ENCODE results near the gene B3GNT9. TPM values are rescaled to one million over a fixed set of nuclear protein-coding genes. Genes with fewer than 3 reads are reported as not detected.

Gene B3GNT9
- total and polyA plus RNA-seq, 2 of the 8 experiments (the other 6 are each of a cell fraction or from before 2014, with no cell fraction given) = 3.5 to 9.0 TPM

DNA sequence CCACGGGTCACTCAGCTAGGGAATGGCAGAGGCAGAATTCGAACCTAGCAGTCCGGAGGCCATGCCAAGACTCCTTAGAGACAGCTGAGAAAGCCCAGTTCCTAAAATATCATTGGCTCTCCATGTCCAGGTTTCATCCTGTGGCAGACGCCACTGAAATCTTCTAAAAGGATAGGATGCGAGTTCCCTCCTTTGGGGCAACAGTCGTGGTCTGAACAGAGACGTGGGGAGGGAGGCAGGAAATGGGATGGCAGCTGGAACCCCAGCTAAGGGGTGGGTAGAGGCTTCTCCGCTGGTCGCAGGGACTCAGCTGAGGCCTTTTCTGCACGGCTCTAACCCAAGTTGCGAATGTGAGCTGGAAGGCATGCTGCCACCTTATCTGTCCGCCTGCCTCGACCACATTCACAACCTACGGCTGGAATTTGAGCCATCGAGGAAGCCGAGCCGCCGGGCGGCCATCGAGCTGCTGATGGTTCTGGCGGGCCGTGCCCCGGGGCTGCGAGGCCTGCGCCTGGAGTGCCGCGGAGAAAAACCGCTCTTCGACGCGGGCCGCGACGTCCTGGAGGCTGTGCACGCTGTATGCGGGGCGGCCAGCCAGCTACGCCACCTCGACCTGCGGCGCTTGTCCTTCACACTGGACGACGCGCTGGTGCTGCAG is 11.8 kb upstream of the B3GNT9 start:
- no peak overlapping the region for H2BK20ac ChIP-seq (ENCODE audit: low read length)
- H3K14ac ChIP-seq (ENCODE audit: insufficient read length) = no peak overlapping the region
- 11% methylated on average over 44 of the region's 44 CpGs; no CpG with 5 or more reads in 1 of the 2 experiments for WGBS, 2 experiments (ENCODE audit: extremely low coverage in 1 of 2, insufficient coverage in 1 of 2, insufficient read length in 1 of 2, insufficient replicate concordance in 2 of 2, low coverage in 1 of 2, low lambda C conversion rate in 2 of 2, missing lambda C conversion rate in 1 of 2)
- peaks cover 2 to 23% of the 10 kb centered on the region in 2 experiments for H4K20me1 ChIP-seq (replicated peaks in 1 of 2; ENCODE audit: control insufficient read depth in 1 of 2, insufficient read depth in 2 of 2, low read length in 2 of 2)
- no peak overlapping the region for H4K8ac ChIP-seq (ENCODE audit: extremely low read depth, insufficient read depth, low read length)
- H3K27ac ChIP-seq (ENCODE audit: low read depth, low read length) = no peak overlapping the region
- no peak overlapping the region for H2BK5ac ChIP-seq (ENCODE audit: low read depth, low read length)
- H3K23ac ChIP-seq (ENCODE audit: insufficient read length) = no peak overlapping the region
- H3K56ac ChIP-seq (replicated peaks; ENCODE audit: insufficient read length, low read depth, low read length) = no peak overlapping the region
- H4K91ac ChIP-seq (replicated peaks; ENCODE audit: insufficient read length, low read length) = no peak overlapping the region
- H2AFZ ChIP-seq (ENCODE audit: low read length) = 0 out of 2 replicates have a peak overlapping the region, but pooled peaks have one; percentile 75
- H2AK5ac ChIP-seq (ENCODE audit: low read depth, low read length) = no peak overlapping the region
- peak overlapping the region; percentile 71 to 98 for H3K4me2 ChIP-seq (ENCODE audit: insufficient read depth in 1 of 2, low read depth in 2 of 2, low read length in 2 of 2)
- peaks cover 15% of the 10 kb centered on the region for H3K23me2 ChIP-seq (ENCODE audit: low read depth, low read length)
- peaks cover 0 to 33% (median 30%) of the 10 kb centered on the region in 4 experiments; a peak in 6 of 7 replicates for H3K4me1 ChIP-seq (replicated peaks in 1 of 4; ENCODE audit: control insufficient read depth in 3 of 4, insufficient read depth in 4 of 4, low read length in 3 of 4)
- no peak for FAIRE-seq
- H3K18ac ChIP-seq (ENCODE audit: extremely low read depth, low read length) = no peak overlapping the region; the same call in none of the 2 replicates
- H3K79me1 ChIP-seq (ENCODE audit: low read depth, low read length) = no peaks in the 10 kb centered on the region
- peaks cover 0 to 14% (median 0%) of the 10 kb centered on the region in 4 experiments; a peak in 1 of 8 replicates for H3K36me3 ChIP-seq (ENCODE audit: control insufficient read depth in 2 of 4, insufficient read depth in 4 of 4, low read length in 3 of 4)
- H3K9me3 ChIP-seq (ENCODE audit: insufficient read depth in 2 of 2, low read depth in 1 of 2, low read length in 1 of 2) = no peaks in the 10 kb centered on the region
- no peak overlapping the region for H2BK120ac ChIP-seq (replicated peaks; ENCODE audit: low read depth, low read length)
- ChIA-PET POLR2A (ENCODE audit: partially characterized antibody) (interaction anchor here (0.7 to 7.9 kb wide), 6 partner anchors 7 to 40 kb away, joined by 3 to 59 read pairs (median 10); partner anchors contain the start of genes B3GNT9 and MATCAP1), CTCF (ENCODE audit: partially characterized antibody) (interaction anchor here (0.5 to 19.3 kb wide), 17 partner anchors 6 to 482 kb away, joined by 3 to 291 read pairs (median 4); partner anchors contain the start of genes B3GNT9, ELMO3, FBXL8 and HSF4)
- peak overlapping the region; percentile 39; the same call in 1 of the 2 replicates for H2BK12ac ChIP-seq (ENCODE audit: low read depth, low read length)
- no peak overlapping the region; the same call in 1 of the 2 replicates for H2BK15ac ChIP-seq (ENCODE audit: low read length)
- no peak overlapping the region for H3K9ac ChIP-seq (replicated peaks in 1 of 4; ENCODE audit: extremely low read depth in 1 of 4, low read depth in 3 of 4, low read length in 3 of 4)
- peak in 1 of 2 experiments; percentile 71 for DNase-seq (ENCODE audit: low read depth in 1 of 2, low spot score in 2 of 2)
- H3K27me3 ChIP-seq (replicated peaks in 1 of 4; ENCODE audit: control insufficient read depth in 3 of 4, extremely low read depth in 1 of 4, insufficient read depth in 3 of 4, low read length in 3 of 4) = peaks cover 93 to 100% (median 99%) of the 10 kb centered on the region in 4 experiments
- H4K5ac ChIP-seq (ENCODE audit: insufficient read length, low read depth, low read length) = no peak overlapping the region
- H3K4me3 ChIP-seq (ENCODE audit: extremely low read depth in 1 of 4, insufficient read depth in 2 of 4, low read depth in 3 of 4, low read length in 4 of 4) = peak overlapping the region in 3 of 4 experiments; percentile 11 to 56 (median 26); a peak in 5 of 8 replicates
- H3K4ac ChIP-seq (replicated peaks; ENCODE audit: insufficient read length, low read depth, low read length) = no peak overlapping the region
- H3K79me2 ChIP-seq (ENCODE audit: control insufficient read depth in 1 of 2, insufficient read depth in 2 of 2, low read length in 2 of 2) = no peaks in the 10 kb centered on the region
- TF ChIP-seq RNF2 (IDR thresholded peaks at IDR 0.05; ENCODE audit: borderline replicate concordance, low read depth, low read length, missing control alignments, poor library complexity, severe bottlenecking) (peak; percentile 20), RFX5 (IDR thresholded peaks at IDR 0.05; ENCODE audit: borderline replicate concordance, low read depth, low read length) (peak; percentile 89), SP4 (IDR thresholded peaks at IDR 0.05; ENCODE audit: low read length) (no peak), EGR1 (IDR thresholded peaks at IDR 0.05; ENCODE audit: borderline replicate concordance, low read depth, low read length) (no peak), CEBPB (IDR thresholded peaks at IDR 0.05; ENCODE audit: low read depth, low read length) (no peak), BRCA1 (IDR thresholded peaks at IDR 0.05; ENCODE audit: low read depth, low read length) (no peak), KDM1A (IDR thresholded peaks at IDR 0.05; ENCODE audit: borderline replicate concordance, low read length) (no peak)
- TF ChIP-seq, protein P1, sequence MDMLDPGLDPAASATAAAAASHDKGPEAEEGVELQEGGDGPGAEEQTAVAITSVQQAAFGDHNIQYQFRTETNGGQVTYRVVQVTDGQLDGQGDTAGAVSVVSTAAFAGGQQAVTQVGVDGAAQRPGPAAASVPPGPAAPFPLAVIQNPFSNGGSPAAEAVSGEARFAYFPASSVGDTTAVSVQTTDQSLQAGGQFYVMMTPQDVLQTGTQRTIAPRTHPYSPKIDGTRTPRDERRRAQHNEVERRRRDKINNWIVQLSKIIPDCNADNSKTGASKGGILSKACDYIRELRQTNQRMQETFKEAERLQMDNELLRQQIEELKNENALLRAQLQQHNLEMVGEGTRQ (IDR thresholded peaks at IDR 0.05; ENCODE audit: low read length) = no peak
- TF ChIP-seq, protein P2, sequence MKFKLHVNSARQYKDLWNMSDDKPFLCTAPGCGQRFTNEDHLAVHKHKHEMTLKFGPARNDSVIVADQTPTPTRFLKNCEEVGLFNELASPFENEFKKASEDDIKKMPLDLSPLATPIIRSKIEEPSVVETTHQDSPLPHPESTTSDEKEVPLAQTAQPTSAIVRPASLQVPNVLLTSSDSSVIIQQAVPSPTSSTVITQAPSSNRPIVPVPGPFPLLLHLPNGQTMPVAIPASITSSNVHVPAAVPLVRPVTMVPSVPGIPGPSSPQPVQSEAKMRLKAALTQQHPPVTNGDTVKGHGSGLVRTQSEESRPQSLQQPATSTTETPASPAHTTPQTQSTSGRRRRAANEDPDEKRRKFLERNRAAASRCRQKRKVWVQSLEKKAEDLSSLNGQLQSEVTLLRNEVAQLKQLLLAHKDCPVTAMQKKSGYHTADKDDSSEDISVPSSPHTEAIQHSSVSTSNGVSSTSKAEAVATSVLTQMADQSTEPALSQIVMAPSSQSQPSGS (IDR thresholded peaks at IDR 0.05; ENCODE audit: low read length) = no peak
